H9 (cell line): ENCODE measurements around the gene TSPAN4. TPM values are rescaled to one million over a fixed set of nuclear protein-coding genes. Genes with fewer than 3 reads are reported as not detected.

ENCODE experiments used
- DNase-seq: peaks from one replicate; pipeline ENCODE4 v3.0.0-alpha.2; 2017
- H2AFZ ChIP-seq: one replicate; pipeline ENCODE4 v1.6.1; 2013; ENCODE audit warnings: mild to moderate bottlenecking, low read length, control low read depth, moderate library complexity
- H2AK5ac ChIP-seq: 2 replicates; pipeline ENCODE4 v1.6.1; 2013; ENCODE audit warnings: low read length, control low read depth, mixed read lengths; ENCODE audit not compliant: insufficient read length
- H2BK120ac ChIP-seq: one replicate; pipeline ENCODE4 v1.6.1; 2013; ENCODE audit warnings: low read depth, mild to moderate bottlenecking, low read length, control low read depth, inconsistent platforms; ENCODE audit not compliant: poor library complexity, severe bottlenecking
- H2BK12ac ChIP-seq: 2 replicates; pipeline ENCODE4 v1.6.1; 2013; ENCODE audit warnings: low read length, control low read depth, mixed read lengths, low read depth; ENCODE audit not compliant: insufficient read length
- H2BK15ac ChIP-seq: 2 replicates; pipeline ENCODE4 v1.6.1; 2013; ENCODE audit warnings: low read depth, low read length, control low read depth
- H2BK20ac ChIP-seq: one replicate; pipeline ENCODE4 v1.6.1; 2013; ENCODE audit warnings: low read depth, mild to moderate bottlenecking, low read length, control low read depth, inconsistent platforms; ENCODE audit not compliant: poor library complexity, severe bottlenecking
- H2BK5ac ChIP-seq: 2 replicates; pipeline ENCODE4 v1.6.1; 2013; ENCODE audit warnings: low read length, control low read depth, mixed read lengths; ENCODE audit not compliant: insufficient read length
- H3K14ac ChIP-seq: 2 replicates; pipeline ENCODE4 v1.6.1; 2013; ENCODE audit warnings: low read length, control low read depth; ENCODE audit not compliant: insufficient read depth
- H3K18ac ChIP-seq: 2 replicates; pipeline ENCODE4 v1.6.1; 2013; ENCODE audit warnings: low read depth, mild to moderate bottlenecking, mixed read lengths, low read length, control low read depth; ENCODE audit not compliant: insufficient read length
- H3K23ac ChIP-seq: 2 replicates; pipeline ENCODE4 v1.6.1; 2013; ENCODE audit warnings: low read length, control low read depth, mixed read lengths, low read depth; ENCODE audit not compliant: insufficient read length
- H3K23me2 ChIP-seq: 2 replicates; pipeline ENCODE4 v1.6.1; 2013; ENCODE audit warnings: low read depth, mild to moderate bottlenecking, mixed read lengths, low read length, control low read depth; ENCODE audit not compliant: insufficient read length, poor library complexity, severe bottlenecking
- H3K27ac ChIP-seq: 2 replicates; pipeline ENCODE4 v1.5.1; 2013; ENCODE audit warnings: low read length, control low read depth, mixed read lengths, low read depth; ENCODE audit not compliant: insufficient read length
- H3K27me3 ChIP-seq: 2 replicates; pipeline ENCODE4 v1.6.1; 2013; ENCODE audit warnings: low read length, control low read depth, inconsistent platforms; ENCODE audit not compliant: insufficient read depth
- H3K4ac ChIP-seq: 2 replicates; pipeline ENCODE4 v1.6.1; 2013; ENCODE audit warnings: low read depth, mild to moderate bottlenecking, control low read depth, inconsistent platforms, low read length, moderate library complexity
- H3K4me1 ChIP-seq: 2 replicates; pipeline ENCODE4 v1.6.1; 2013; ENCODE audit warnings: low read length, control low read depth, inconsistent platforms; ENCODE audit not compliant: insufficient read depth
- H3K4me2 ChIP-seq: 2 replicates; pipeline ENCODE4 v1.6.1; 2013; ENCODE audit warnings: low read length, control low read depth, mixed read lengths; ENCODE audit not compliant: insufficient read length, insufficient read depth
- H3K56ac ChIP-seq: 2 replicates; pipeline ENCODE4 v1.6.1; 2013; ENCODE audit warnings: low read depth, mild to moderate bottlenecking, mixed read lengths, low read length, control low read depth; ENCODE audit not compliant: insufficient read length
- H3K79me1 ChIP-seq: 2 replicates; pipeline ENCODE4 v1.6.1; 2013; ENCODE audit warnings: low read depth, mild to moderate bottlenecking, moderate library complexity, low read length, control low read depth, inconsistent platforms; ENCODE audit not compliant: insufficient read depth, poor library complexity, severe bottlenecking
- H3K79me2 ChIP-seq: 2 replicates; pipeline ENCODE4 v1.6.1; 2013; ENCODE audit warnings: low read length, control low read depth, inconsistent platforms; ENCODE audit not compliant: insufficient read depth
- H3K9ac ChIP-seq: 2 replicates; pipeline ENCODE4 v1.6.1; 2013; ENCODE audit warnings: low read length, control low read depth, mixed read lengths; ENCODE audit not compliant: insufficient read length; ENCODE audit errors: extremely low read depth
- H3K9me3 ChIP-seq: one replicate; pipeline ENCODE4 v1.6.1; 2013; ENCODE audit warnings: low read depth, low read length, inconsistent platforms; ENCODE audit not compliant: control insufficient read depth
- H3T11ph ChIP-seq: one replicate; pipeline ENCODE4 v1.6.1; 2013; ENCODE audit warnings: mild to moderate bottlenecking, low read length, control low read depth, inconsistent platforms
- H4K20me1 ChIP-seq: one replicate; pipeline ENCODE4 v1.6.1; 2013; ENCODE audit not compliant: control insufficient read depth, insufficient read length, insufficient read depth
- H4K5ac ChIP-seq: 2 replicates; pipeline ENCODE4 v1.6.1; 2013; ENCODE audit warnings: low read depth, mild to moderate bottlenecking, mixed read lengths, low read length, control low read depth; ENCODE audit not compliant: insufficient read length
- H4K8ac ChIP-seq: replicated peaks from 2 replicates; pipeline ENCODE4 v1.6.1; 2013; ENCODE audit warnings: low read length, control low read depth, mixed read lengths, low read depth; ENCODE audit not compliant: insufficient read length
- H4K91ac ChIP-seq: 2 replicates; pipeline ENCODE4 v1.6.1; 2013; ENCODE audit warnings: low read depth, mild to moderate bottlenecking, moderate library complexity, mixed read lengths, low read length, control low read depth; ENCODE audit not compliant: insufficient read length
- H3K27ac Mint-ChIP-seq, 3 experiments: 2 replicates in 2 of 3; 3 replicates in 1 of 3; pipeline ENCODE4 v1.8.0; 2020 to 2021; ENCODE audit warnings: mixed read lengths in 3 of 3, mild to moderate bottlenecking in 1 of 3, moderate library complexity in 1 of 3
- H3K27me3 Mint-ChIP-seq: 2 replicates; pipeline ENCODE4 v1.8.0; 2021; ENCODE audit warnings: low read depth, mild to moderate bottlenecking, moderate library complexity, mixed read lengths
- H3K36me3 Mint-ChIP-seq, 3 experiments: 2 replicates in 2 of 3; 3 replicates in 1 of 3; pipeline ENCODE4 v1.8.0; 2020 to 2021; ENCODE audit warnings: low read depth in 3 of 3, mixed read lengths in 3 of 3; ENCODE audit not compliant: insufficient read depth in 1 of 3
- H3K4me1 Mint-ChIP-seq, 2 experiments: 2 replicates each; pipeline ENCODE4 v1.8.0; 2020; ENCODE audit warnings: mixed read lengths in 2 of 2
- H3K4me3 Mint-ChIP-seq, 2 experiments: 2 replicates in 1 of 2; 3 replicates in 1 of 2; pipeline ENCODE4 v1.8.0; 2020 to 2021; ENCODE audit warnings: mild to moderate bottlenecking in 2 of 2, mixed read lengths in 2 of 2, moderate library complexity in 1 of 2
- H3K9me3 Mint-ChIP-seq, 2 experiments: 2 replicates in 1 of 2; 3 replicates in 1 of 2; pipeline ENCODE4 v1.8.0; 2020; ENCODE audit warnings: mild to moderate bottlenecking in 2 of 2, mixed read lengths in 2 of 2, moderate library complexity in 1 of 2
- CTCF ChIP-seq: fragments of 200-600 bp; sonication (generic); conservative IDR thresholded peaks from 3 replicates; pipeline ENCODE4 v1.8.0; 2021; ENCODE audit warnings: antibody characterized with exemption, mild to moderate bottlenecking
- WGBS: extraction: QIAGEN DNeasy Blood & Tissue Kit; methylation state at CpG from one replicate; pipeline ENCODE4 v1.1.7; 2013; ENCODE audit warnings: missing lambda C conversion rate, low lambda C conversion rate, mixed read lengths; ENCODE audit not compliant: insufficient read length; ENCODE audit errors: extremely low coverage; 5-methylcytosine and 5-hydroxymethylcytosine counted together
- total RNA-seq: library from RNA; stranded (reverse); gene quantifications from 2 replicates; pipeline ENCODE4 v1.2.1, GENCODE V29; 2021

TSPAN4 gene
- total RNA-seq, 1 experiment from 2014 or later = 64.6 TPM

DNA sequence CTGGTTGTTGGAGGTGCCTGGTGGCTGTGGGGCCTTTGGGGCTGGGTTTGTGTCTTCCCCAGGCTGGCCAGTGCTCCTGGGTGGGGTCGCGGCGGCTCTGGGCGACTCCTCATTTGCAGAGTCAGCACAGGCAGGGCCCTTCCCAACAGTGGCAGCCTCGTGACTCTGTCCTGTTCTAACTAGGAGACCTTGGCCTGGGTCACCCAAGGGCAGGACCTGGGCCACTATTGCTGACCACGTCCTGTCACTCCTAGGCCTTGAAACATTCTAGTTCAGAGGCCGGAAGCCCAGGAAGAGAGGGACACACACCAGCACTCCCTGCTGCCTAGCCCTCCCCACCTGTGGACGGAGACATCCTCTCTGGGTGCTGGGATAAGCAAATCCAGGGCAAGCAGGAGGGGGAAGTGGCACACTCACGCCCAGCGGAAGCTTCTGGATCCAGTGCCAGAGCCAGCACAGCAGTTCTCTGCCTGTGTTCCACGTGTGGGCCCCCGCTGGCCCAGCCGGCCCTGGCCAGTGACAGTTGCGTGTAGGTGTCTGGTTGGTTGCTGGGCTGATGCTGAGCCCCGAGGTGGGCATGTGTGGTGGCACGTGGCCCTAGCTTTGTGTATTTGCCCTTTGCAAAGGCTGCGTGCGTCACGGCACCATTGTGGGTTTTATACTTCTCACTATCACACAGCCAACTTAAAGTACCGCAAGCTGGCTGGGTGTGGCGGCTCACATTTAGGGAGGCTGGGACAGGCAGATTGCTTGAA is 72.3 kb downstream of the TSPAN4 start:
- Histone ChIP-seq H3K27me3 (no peaks in the 10 kb centered on the region), H3K23me2 (peaks cover 15% of the 10 kb centered on the region), H3K4ac (no peak overlapping the region), H3K4me1 (no peaks in the 10 kb centered on the region; the same call in 1 of the 2 replicates), H2BK15ac (no peak overlapping the region), H2BK5ac (no peak overlapping the region), H4K8ac (no peak overlapping the region), H2BK20ac (no peak overlapping the region), H3K14ac (no peak overlapping the region), H3K79me2 (no peaks in the 10 kb centered on the region; the same call in 1 of the 2 replicates), H4K20me1 (peaks cover 3% of the 10 kb centered on the region), H2BK120ac (no peak overlapping the region), H3T11ph (no peak overlapping the region), H2AK5ac (no peak overlapping the region), H3K18ac (no peak overlapping the region), H4K91ac (no peak overlapping the region), H2BK12ac (no peak overlapping the region), H3K9me3 (no peaks in the 10 kb centered on the region), H2AFZ (no peak overlapping the region), H3K4me2 (no peak overlapping the region), H3K56ac (no peak overlapping the region), H3K9ac (no peak overlapping the region), H3K27ac (no peak overlapping the region), H3K79me1 (peaks cover under 1% of the 10 kb centered on the region), H3K23ac (no peak overlapping the region), H4K5ac (no peak overlapping the region)
- Mint-ChIP-seq H3K27ac (no peak overlapping the region), H3K27me3 (peaks cover 2% of the 10 kb centered on the region; the same call in 1 of the 2 replicates), H3K36me3 (no peaks in the 10 kb centered on the region), H3K4me1 (peaks cover 10 to 12% of the 10 kb centered on the region in 2 experiments), H3K4me3 (no peak overlapping the region), H3K9me3 (no peaks in the 10 kb centered on the region)
- no peak for TF ChIP-seq CTCF
- no peak for DNase-seq
- WGBS = no CpG with 5 or more reads among the region's 21 CpGs

Other genes with a start within 250 kb of the TSPAN4 start
- 9.7 and 9.8 TPM in 2 replicates for gene IRF7, start 226.9 kb upstream of the TSPAN4 start, total RNA-seq
- gene CDHR5, start 217.9 kb upstream of the TSPAN4 start, total RNA-seq = 0.46 TPM in 1 of 2 replicates, not detected in the other
- gene SCT, start 215.7 kb upstream of the TSPAN4 start, total RNA-seq = 1.8 and 2.3 TPM in 2 replicates
- gene DRD4, start 205.6 kb upstream of the TSPAN4 start, total RNA-seq = 6.2 and 6.8 TPM in 2 replicates
- gene DEAF1, start 147.6 kb upstream of the TSPAN4 start, total RNA-seq = 67.3 and 68.6 TPM in 2 replicates
- 15.3 and 23.6 TPM in 2 replicates for gene TMEM80, start 147.0 kb upstream of the TSPAN4 start, total RNA-seq
- gene EPS8L2, start 136.6 kb upstream of the TSPAN4 start, total RNA-seq = 92.8 and 101 TPM in 2 replicates
- gene TALDO1, start 95.4 kb upstream of the TSPAN4 start, total RNA-seq = 268 and 300 TPM in 2 replicates
- gene GATD1, start 65.4 kb upstream of the TSPAN4 start, total RNA-seq = 51.5 and 60.0 TPM in 2 replicates
- 0.81 and 0.86 TPM in 2 replicates for gene CEND1, start 52.8 kb upstream of the TSPAN4 start, total RNA-seq
- 51.9 and 54.6 TPM in 2 replicates for gene SLC25A22, start 44.6 kb upstream of the TSPAN4 start, total RNA-seq
- 25.3 and 26.6 TPM in 2 replicates for gene PIDD1, start 37.6 kb upstream of the TSPAN4 start, total RNA-seq
- 2,138 and 2,312 TPM in 2 replicates for gene RPLP2, start 32.9 kb upstream of the TSPAN4 start, total RNA-seq
- 62.3 and 67.3 TPM in 2 replicates for gene PNPLA2, start 23.9 kb upstream of the TSPAN4 start, total RNA-seq
- gene CRACR2B, start 14.9 kb upstream of the TSPAN4 start, total RNA-seq = 28.8 and 29.0 TPM in 2 replicates
- gene CD151, start 9.9 kb upstream of the TSPAN4 start, total RNA-seq = 138 and 142 TPM in 2 replicates
- 133 and 135 TPM in 2 replicates for gene POLR2L, start 323 bp upstream of the TSPAN4 start, total RNA-seq
- gene CHID1, start 68.0 kb downstream of the TSPAN4 start, total RNA-seq = 87.2 and 89.4 TPM in 2 replicates
- gene AP2A2, start 83.0 kb downstream of the TSPAN4 start, total RNA-seq = 51.7 and 53.7 TPM in 2 replicates
- not detected in 2 replicates for gene MUC6, start 193.9 kb downstream of the TSPAN4 start, total RNA-seq
- gene MUC2, start 232.0 kb downstream of the TSPAN4 start, total RNA-seq = not detected in 2 replicates